Activated naive CD8-positive, alpha-beta T cell (primary cell): ENCODE results near the gene CEP83.
"Not testable (repeated sequence)": the region's sequence is repeated elsewhere in the genome, so short reads cannot be mapped to it uniquely, and the experiment has no call there.

ENCODE experiments used
- H3K27ac Mint-ChIP-seq: one replicate; pipeline ENCODE4 v1.8.0; 2021; ENCODE audit warnings: mixed read lengths
- H3K27me3 Mint-ChIP-seq: one replicate; pipeline ENCODE4 v1.8.0; 2021; ENCODE audit warnings: mixed read lengths
- H3K36me3 Mint-ChIP-seq: one replicate; pipeline ENCODE4 v1.8.0; 2021; ENCODE audit warnings: mixed read lengths
- H3K4me1 Mint-ChIP-seq: one replicate; pipeline ENCODE4 v1.8.0; 2021; ENCODE audit warnings: low read depth, mixed read lengths
- H3K4me3 Mint-ChIP-seq: one replicate; pipeline ENCODE4 v1.8.0; 2021; ENCODE audit warnings: mild to moderate bottlenecking, mixed read lengths
- H3K9me3 Mint-ChIP-seq: one replicate; pipeline ENCODE4 v1.8.0; 2021; ENCODE audit warnings: low read depth, mixed read lengths

Gene CEP83

DNA sequence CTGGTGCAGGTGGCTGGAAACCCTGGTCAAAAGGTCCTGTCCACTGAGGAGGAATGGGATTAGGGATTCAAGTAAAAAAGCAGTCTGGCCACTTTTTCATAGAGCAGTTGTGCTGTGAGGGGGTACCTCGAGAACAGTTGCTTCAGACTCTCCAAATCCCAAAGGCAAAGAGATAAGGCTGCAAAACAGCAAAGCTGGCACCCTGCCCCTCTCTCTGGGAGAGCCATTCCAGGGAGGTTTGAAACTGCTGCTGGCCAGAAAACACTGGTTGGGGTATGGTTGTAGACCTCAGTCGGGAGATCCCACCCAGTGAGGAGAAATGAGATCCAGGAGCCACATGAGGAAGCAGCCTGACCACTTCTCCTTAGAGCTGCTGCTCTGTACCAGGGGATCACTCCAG, 137.3 kb downstream of the CEP83 start:
- peaks cover 66% of the 10 kb centered on the region for H3K36me3 Mint-ChIP-seq
- peaks cover 27% of the 10 kb centered on the region for H3K9me3 Mint-ChIP-seq
- H3K4me3 Mint-ChIP-seq = no peak overlapping the region
- H3K27ac Mint-ChIP-seq = no peak overlapping the region
- peaks cover 2% of the 10 kb centered on the region for H3K4me1 Mint-ChIP-seq
- H3K27me3 Mint-ChIP-seq = no peaks in the 10 kb centered on the region

DNA sequence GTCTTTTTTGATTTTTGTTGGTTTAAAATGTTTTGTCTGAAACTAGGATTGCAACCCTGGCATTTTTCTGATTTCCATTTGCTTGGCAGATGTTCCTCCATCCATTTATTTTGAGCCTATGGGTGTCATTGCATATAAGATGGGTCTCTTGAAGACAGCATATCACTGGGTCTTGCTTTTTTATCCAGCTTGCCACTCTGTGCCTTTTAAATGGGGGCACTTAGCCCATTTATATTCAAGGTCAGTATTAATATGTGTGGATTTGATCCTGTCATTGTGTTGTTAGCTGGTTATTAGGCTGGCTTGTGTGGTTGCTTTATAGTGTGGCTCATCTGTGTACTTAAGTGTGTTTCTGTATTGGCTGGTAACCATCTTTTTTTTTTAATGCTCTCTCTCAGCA, 139.6 kb downstream of the CEP83 start:
- H3K36me3 Mint-ChIP-seq = peaks cover 57% of the 10 kb centered on the region
- no peaks in the 10 kb centered on the region for H3K27me3 Mint-ChIP-seq
- peaks cover 30% of the 10 kb centered on the region for H3K9me3 Mint-ChIP-seq
- H3K4me1 Mint-ChIP-seq = no peaks in the 10 kb centered on the region
- H3K4me3 Mint-ChIP-seq = no peak overlapping the region
- H3K27ac Mint-ChIP-seq = no peak overlapping the region

GRCh38 chr12:94318181-94318580, 141.5 kb downstream of the CEP83 start:
- Mint-ChIP-seq H3K4me3 (no peak overlapping the region), H3K27ac (no peak overlapping the region), H3K36me3 (peaks cover 45% of the 10 kb centered on the region), H3K27me3 (no peaks in the 10 kb centered on the region), H3K4me1 (no peaks in the 10 kb centered on the region), H3K9me3 (peaks cover 27% of the 10 kb centered on the region)

DNA sequence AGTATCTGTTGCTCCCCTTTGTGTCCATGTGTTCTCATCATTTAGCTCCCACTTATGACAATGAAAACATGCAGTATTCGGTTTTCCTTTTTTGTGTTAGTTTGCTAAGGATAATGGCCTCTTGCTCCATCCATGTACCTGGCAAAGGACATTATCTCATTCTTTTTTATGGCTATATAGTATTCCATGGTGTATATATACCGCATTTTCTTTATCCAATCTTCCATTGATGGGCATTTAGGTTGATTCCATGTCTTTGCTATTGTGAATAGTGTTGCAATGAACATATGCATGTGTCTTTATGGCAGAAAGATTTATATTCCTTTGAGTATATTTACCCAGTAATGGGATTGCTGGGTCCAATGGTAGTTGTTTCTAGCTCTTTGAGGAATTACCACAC, 143.1 kb downstream of the CEP83 start:
- not testable (repeated sequence) for H3K4me3 Mint-ChIP-seq, H3K27ac Mint-ChIP-seq, H3K4me1 Mint-ChIP-seq, H3K27me3 Mint-ChIP-seq
- peaks cover 26% of the 10 kb centered on the region for H3K9me3 Mint-ChIP-seq
- peaks cover 50% of the 10 kb centered on the region for H3K36me3 Mint-ChIP-seq

GRCh38 chr12:94312378-94312777, 147.3 kb downstream of the CEP83 start:
- Mint-ChIP-seq H3K4me3 (no peak overlapping the region), H3K4me1 (no peaks in the 10 kb centered on the region), H3K27ac (no peak overlapping the region), H3K9me3 (peaks cover 3% of the 10 kb centered on the region), H3K36me3 (peaks cover 38% of the 10 kb centered on the region), H3K27me3 (no peaks in the 10 kb centered on the region)

- peaks cover 14% of the 10 kb centered on the region for H3K4me1 Mint-ChIP-seq
- H3K27me3 Mint-ChIP-seq = no peaks in the 10 kb centered on the region
- H3K9me3 Mint-ChIP-seq = no peaks in the 10 kb centered on the region
- no peak overlapping the region for H3K27ac Mint-ChIP-seq
- H3K4me3 Mint-ChIP-seq = no peak overlapping the region
- H3K36me3 Mint-ChIP-seq = peaks cover 45% of the 10 kb centered on the region
Measured at GRCh38 chr12:94309373-94309772, 150.3 kb downstream of the CEP83 start.

DNA sequence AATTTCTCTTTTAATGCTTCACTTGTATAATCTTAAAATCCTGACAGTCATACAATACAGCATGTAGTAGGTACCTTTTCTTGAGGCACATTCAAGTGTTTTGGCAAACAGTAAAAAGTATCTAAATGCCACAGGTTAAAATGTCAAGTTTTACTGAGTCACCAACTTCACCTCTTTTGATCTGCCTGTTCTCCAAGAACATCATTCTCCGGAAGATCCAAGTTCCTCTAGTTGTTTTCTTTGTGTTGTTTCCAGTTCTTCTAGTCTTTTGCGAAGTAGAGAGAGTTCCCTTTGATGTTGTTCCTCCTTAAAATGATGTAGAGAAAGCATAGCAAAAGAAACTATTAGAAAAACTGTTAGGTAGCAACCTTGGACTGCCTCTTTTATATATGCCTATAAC, 151.1 kb downstream of the CEP83 start:
- Mint-ChIP-seq H3K27ac (no peak overlapping the region), H3K9me3 (no peaks in the 10 kb centered on the region), H3K4me3 (no peak overlapping the region), H3K4me1 (peaks cover 15% of the 10 kb centered on the region), H3K36me3 (peaks cover 46% of the 10 kb centered on the region), H3K27me3 (no peaks in the 10 kb centered on the region)

GRCh38 chr12:94305130-94305957, 154.3 kb downstream of the CEP83 start:
- Mint-ChIP-seq H3K4me3 (no peak overlapping the region), H3K4me1 (peaks cover 15% of the 10 kb centered on the region), H3K9me3 (no peaks in the 10 kb centered on the region), H3K27me3 (no peaks in the 10 kb centered on the region), H3K27ac (peak overlapping the region; percentile 42), H3K36me3 (peaks cover 49% of the 10 kb centered on the region)

DNA sequence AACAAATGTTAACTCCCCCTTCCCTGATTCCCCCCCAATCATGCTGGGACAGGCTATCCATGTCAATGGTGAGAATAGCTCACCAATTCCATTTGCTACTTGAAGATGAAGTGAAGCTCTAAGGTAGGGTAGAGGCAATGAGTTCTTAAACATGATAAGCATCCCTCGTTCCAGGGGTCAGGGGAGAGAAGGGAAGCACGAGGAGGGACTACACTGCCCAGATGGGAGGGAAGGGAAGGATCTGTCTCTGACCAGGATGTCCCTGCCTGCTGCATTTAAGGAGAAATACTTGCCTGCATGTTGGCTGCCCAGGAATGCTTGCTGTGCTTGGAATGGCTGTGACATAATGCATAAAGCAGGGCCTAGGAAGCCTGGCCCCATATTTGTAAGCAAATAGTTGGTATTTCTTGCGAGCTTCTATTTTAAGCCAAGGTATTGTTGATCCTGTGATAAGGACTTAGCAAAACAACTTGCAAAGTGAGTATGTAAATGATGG, 155.1 kb downstream of the CEP83 start:
- Mint-ChIP-seq H3K27ac (no peak overlapping the region), H3K4me3 (no peak overlapping the region), H3K27me3 (no peaks in the 10 kb centered on the region), H3K9me3 (no peaks in the 10 kb centered on the region), H3K36me3 (peaks cover 54% of the 10 kb centered on the region), H3K4me1 (peaks cover 15% of the 10 kb centered on the region)

DNA sequence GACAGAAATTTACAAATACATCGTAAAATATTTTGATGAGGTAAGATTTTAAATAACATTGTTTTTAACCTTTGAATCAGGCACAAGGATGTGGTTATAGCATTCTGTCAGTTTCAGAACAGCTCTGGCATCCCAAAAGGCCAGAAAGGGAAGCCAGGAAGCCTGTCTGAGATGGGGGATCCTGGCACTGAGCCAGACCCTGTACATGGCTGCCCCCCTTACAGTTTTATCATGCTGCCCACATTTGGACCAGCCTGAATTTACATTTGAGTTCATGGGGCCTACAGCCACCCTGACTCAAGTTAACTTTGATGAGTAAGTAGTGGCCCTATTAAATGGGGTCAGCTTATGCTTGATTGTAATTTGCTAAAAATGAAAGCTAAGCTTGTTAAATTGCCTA, 155.7 kb downstream of the CEP83 start:
- Mint-ChIP-seq H3K27ac (no peak overlapping the region), H3K4me1 (peaks cover 15% of the 10 kb centered on the region), H3K27me3 (no peaks in the 10 kb centered on the region), H3K9me3 (no peaks in the 10 kb centered on the region), H3K36me3 (peaks cover 49% of the 10 kb centered on the region), H3K4me3 (no peak overlapping the region)

GRCh38 chr12:94299846-94300245, 159.8 kb downstream of the CEP83 start:
- H3K4me3 Mint-ChIP-seq = no peak overlapping the region
- peaks cover 2% of the 10 kb centered on the region for H3K4me1 Mint-ChIP-seq
- H3K36me3 Mint-ChIP-seq = peaks cover 48% of the 10 kb centered on the region
- H3K27me3 Mint-ChIP-seq = no peaks in the 10 kb centered on the region
- H3K27ac Mint-ChIP-seq = peak overlapping the region; percentile 8
- no peaks in the 10 kb centered on the region for H3K9me3 Mint-ChIP-seq

- Mint-ChIP-seq H3K36me3 (peaks cover 44% of the 10 kb centered on the region), H3K9me3 (no peaks in the 10 kb centered on the region), H3K4me1 (no peaks in the 10 kb centered on the region), H3K4me3 (no peak overlapping the region), H3K27me3 (no peaks in the 10 kb centered on the region), H3K27ac (no peak overlapping the region)
Measured at GRCh38 chr12:94297876-94298505, 161.7 kb downstream of the CEP83 start.

GRCh38 chr12:94297096-94297699, 162.5 kb downstream of the CEP83 start:
- H3K36me3 Mint-ChIP-seq = peaks cover 38% of the 10 kb centered on the region

GRCh38 chr12:94290353-94290752, 169.3 kb downstream of the CEP83 start:
- Mint-ChIP-seq H3K36me3 (peaks cover 9% of the 10 kb centered on the region), H3K4me3 (no peak overlapping the region), H3K27me3 (no peaks in the 10 kb centered on the region), H3K27ac (no peak overlapping the region), H3K4me1 (no peaks in the 10 kb centered on the region), H3K9me3 (no peaks in the 10 kb centered on the region)

More at GRCh38 chr12:94297096-94297699, 162.5 kb downstream of the CEP83 start:
- Mint-ChIP-seq H3K4me1 (no peaks in the 10 kb centered on the region), H3K27me3 (no peaks in the 10 kb centered on the region), H3K9me3 (no peaks in the 10 kb centered on the region), H3K27ac (no peak overlapping the region), H3K4me3 (no peak overlapping the region)
